GM10847 (cell line): ENCODE data around the gene PINK1.

Source experiments
- POLR2A ChIP-seq: IDR thresholded peaks from 2 replicates; pipeline ENCODE4 v1.6.1; 2011; ENCODE audit not compliant: insufficient read length; ENCODE audit errors: extremely low read depth

PINK1 gene

GRCh38 chr1:20630729-20631128 lies 2.5 kb upstream of the PINK1 start:
- no peak for TF ChIP-seq POLR2A

- TF ChIP-seq POLR2A: no peak
Observed at GRCh38 chr1:20632386-20632785, 872 bp upstream of the PINK1 start.

- no peak for TF ChIP-seq POLR2A
Observed at GRCh38 chr1:20634065-20634593, 871 bp downstream of the PINK1 start.

- no peak for TF ChIP-seq POLR2A
Observed at GRCh38 chr1:20634594-20635084, 1.4 kb downstream of the PINK1 start.

GRCh38 chr1:20636785-20637347 lies 3.6 kb downstream of the PINK1 start:
- TF ChIP-seq POLR2A: no peak

- TF ChIP-seq POLR2A: no peak
Observed at GRCh38 chr1:20640183-20640597, 6.9 kb downstream of the PINK1 start.

GRCh38 chr1:20641975-20642374 lies 8.7 kb downstream of the PINK1 start:
- TF ChIP-seq POLR2A: no peak

GRCh38 chr1:20643080-20643479 lies 9.8 kb downstream of the PINK1 start:
- TF ChIP-seq POLR2A: no peak

- no peak for TF ChIP-seq POLR2A
Observed at GRCh38 chr1:20644416-20644815, 11.2 kb downstream of the PINK1 start.

- TF ChIP-seq POLR2A: no peak
Observed at GRCh38 chr1:20645414-20645813, 12.2 kb downstream of the PINK1 start.

- TF ChIP-seq POLR2A: no peak
Observed at GRCh38 chr1:20648438-20648837, 15.2 kb downstream of the PINK1 start.

GRCh38 chr1:20648946-20649345 lies 15.7 kb downstream of the PINK1 start:
- no peak for TF ChIP-seq POLR2A

- no peak for TF ChIP-seq POLR2A
Observed at GRCh38 chr1:20652300-20652699, 19.0 kb downstream of the PINK1 start.

GRCh38 chr1:20654104-20654690 lies 20.9 kb downstream of the PINK1 start:
- TF ChIP-seq POLR2A: no peak

GRCh38 chr1:20657024-20657423 lies 23.8 kb downstream of the PINK1 start:
- no peak for TF ChIP-seq POLR2A

GRCh38 chr1:20658166-20658915 lies 25.1 kb downstream of the PINK1 start:
- TF ChIP-seq POLR2A: no peak
